ENCODE results near the gene CCR7.

Gene CCR7

GRCh38 chr17:40514013-40514875 is 51.0 kb downstream of the CCR7 start:
- no peak for DNase-seq

GRCh38 chr17:40511667-40512220 is 53.5 kb downstream of the CCR7 start:
- DNase-seq, result no peak

- DNase-seq, result no peak
These were observed 54.1 kb downstream of the CCR7 start for GRCh38 chr17:40511136-40511535.

- DNase-seq, result no peak
These were observed 55.0 kb downstream of the CCR7 start for GRCh38 chr17:40510328-40510648.

GRCh38 chr17:40509626-40510327 is 55.5 kb downstream of the CCR7 start:
- no peak for DNase-seq

GRCh38 chr17:40506786-40507185 is 58.5 kb downstream of the CCR7 start:
- DNase-seq, result no peak
